ENCODE data around the gene GPR78. TPM values are rescaled to one million over a fixed set of nuclear protein-coding genes. Genes with fewer than 3 reads are reported as not detected.
"Not testable (repeated sequence)": the region's sequence is repeated elsewhere in the genome, so short reads cannot be mapped to it uniquely, and the experiment has no call there.

Gene GPR78
- total RNA-seq, 1 donor from 2014 or later = 0.54 TPM

DNA sequence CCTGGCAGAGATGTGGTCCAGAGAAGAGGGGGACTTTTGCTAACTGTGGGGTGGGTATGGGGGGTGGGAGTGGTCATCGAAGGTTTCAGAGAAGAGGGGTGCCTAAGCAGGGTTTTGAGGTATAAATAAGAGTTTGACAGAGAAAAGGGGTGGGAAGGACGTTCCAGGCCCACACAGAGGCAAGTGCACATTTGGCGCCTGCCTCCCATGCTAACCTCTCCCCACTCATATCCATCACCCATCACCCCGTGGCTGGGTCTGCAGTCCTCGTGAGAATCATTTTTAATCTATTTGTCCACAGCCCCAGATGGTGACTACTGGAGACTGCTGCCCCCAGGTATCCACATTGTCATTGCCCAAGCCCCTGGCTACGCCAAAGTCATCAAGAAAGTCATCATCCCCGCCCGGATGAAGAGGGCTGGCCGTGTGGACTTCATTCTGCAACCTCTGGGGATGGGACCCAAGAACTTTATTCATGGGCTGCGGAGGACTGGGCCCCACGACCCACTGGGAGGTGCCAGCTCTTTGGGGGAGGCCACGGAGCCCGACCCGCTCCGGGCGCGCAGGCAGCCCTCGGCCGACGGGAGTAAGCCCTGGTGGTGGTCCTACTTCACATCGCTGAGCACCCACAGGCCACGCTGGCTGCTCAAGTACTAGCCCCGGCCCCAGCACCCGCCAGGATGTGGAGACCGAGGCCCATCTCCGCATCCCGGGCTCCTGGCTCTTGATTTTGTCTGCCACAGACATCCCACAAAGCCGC lies 38.9 kb downstream of the GPR78 start:
- no peak for DNase-seq (ENCODE audit: extremely low spot score, unreplicated experiment)
- H3K4me1 Mint-ChIP-seq (ENCODE audit: unreplicated experiment) = no peaks in the 10 kb centered on the region
- TF ChIP-seq, protein P1, sequence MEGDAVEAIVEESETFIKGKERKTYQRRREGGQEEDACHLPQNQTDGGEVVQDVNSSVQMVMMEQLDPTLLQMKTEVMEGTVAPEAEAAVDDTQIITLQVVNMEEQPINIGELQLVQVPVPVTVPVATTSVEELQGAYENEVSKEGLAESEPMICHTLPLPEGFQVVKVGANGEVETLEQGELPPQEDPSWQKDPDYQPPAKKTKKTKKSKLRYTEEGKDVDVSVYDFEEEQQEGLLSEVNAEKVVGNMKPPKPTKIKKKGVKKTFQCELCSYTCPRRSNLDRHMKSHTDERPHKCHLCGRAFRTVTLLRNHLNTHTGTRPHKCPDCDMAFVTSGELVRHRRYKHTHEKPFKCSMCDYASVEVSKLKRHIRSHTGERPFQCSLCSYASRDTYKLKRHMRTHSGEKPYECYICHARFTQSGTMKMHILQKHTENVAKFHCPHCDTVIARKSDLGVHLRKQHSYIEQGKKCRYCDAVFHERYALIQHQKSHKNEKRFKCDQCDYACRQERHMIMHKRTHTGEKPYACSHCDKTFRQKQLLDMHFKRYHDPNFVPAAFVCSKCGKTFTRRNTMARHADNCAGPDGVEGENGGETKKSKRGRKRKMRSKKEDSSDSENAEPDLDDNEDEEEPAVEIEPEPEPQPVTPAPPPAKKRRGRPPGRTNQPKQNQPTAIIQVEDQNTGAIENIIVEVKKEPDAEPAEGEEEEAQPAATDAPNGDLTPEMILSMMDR (IDR thresholded peaks at IDR 0.05) = no peak
- no peaks in the 10 kb centered on the region for H3K36me3 Mint-ChIP-seq (ENCODE audit: unreplicated experiment)
- no peak overlapping the region for H3K4me3 Mint-ChIP-seq (ENCODE audit: unreplicated experiment)
- no peaks in the 10 kb centered on the region for H3K9me3 Mint-ChIP-seq (ENCODE audit: unreplicated experiment)
- no peak overlapping the region for H3K27ac Mint-ChIP-seq (ENCODE audit: unreplicated experiment)
- H3K27me3 Mint-ChIP-seq (ENCODE audit: unreplicated experiment) = no peaks in the 10 kb centered on the region

DNA sequence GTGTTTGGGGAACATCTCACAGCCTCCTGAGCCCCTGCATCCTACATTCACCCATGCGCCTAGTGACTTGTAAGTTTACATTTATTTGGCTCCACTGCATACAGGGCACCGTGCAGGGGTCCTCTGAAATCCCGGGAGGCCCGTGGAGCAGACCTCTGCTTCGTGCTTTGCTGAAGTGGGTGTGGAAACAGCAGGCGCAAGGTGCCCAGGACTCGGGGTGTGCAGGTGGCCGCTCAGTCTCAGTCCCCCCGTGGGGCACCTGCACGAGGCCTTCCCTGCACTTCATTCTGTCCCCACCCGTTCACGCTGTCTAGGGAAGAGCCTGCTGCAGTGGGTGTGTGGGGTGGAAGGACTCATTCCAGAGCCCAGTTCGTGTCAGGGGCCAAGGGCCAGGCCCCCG lies 40.9 kb downstream of the GPR78 start:
- not testable (repeated sequence) for H3K27me3 Mint-ChIP-seq (ENCODE audit: unreplicated experiment); H3K4me3 Mint-ChIP-seq (ENCODE audit: unreplicated experiment); H3K4me1 Mint-ChIP-seq (ENCODE audit: unreplicated experiment); H3K36me3 Mint-ChIP-seq (ENCODE audit: unreplicated experiment); H3K27ac Mint-ChIP-seq (ENCODE audit: unreplicated experiment); DNase-seq (ENCODE audit: extremely low spot score, unreplicated experiment); H3K9me3 Mint-ChIP-seq (ENCODE audit: unreplicated experiment)

DNA sequence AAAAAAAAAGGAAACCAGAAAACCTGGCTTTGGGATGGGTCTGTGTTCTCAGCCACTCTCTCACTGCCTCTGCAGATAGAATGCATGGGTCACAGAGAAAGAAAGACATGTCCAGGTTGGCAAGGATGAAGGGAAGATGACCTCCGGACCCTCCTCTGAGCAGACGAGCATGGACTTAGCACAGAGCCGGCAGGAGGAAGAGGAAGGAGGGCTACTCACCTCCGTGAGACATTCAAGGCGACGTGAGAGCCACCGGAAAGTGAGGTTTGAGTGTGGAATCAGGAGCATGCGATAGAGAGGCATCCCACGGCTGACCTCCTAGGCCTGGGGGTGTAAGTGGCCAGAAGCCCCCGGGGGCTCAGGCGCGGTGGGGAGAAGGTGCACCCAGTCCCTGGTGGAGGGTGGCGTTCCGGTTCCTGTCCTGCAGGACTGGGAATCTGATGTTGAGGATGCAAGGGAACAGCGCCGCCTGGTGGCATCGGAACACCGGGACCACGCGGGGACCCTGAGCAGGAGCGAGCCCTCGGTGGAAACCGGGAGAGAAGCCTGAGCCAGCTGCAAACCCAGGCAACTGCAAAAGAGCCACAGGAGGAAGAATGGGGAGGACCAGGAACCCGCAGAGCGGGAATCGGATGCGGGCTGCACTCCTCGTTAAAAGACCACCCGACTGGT lies 44.5 kb downstream of the GPR78 start:
- not testable (repeated sequence) for H3K27me3 Mint-ChIP-seq (ENCODE audit: unreplicated experiment); H3K9me3 Mint-ChIP-seq (ENCODE audit: unreplicated experiment); DNase-seq (ENCODE audit: extremely low spot score, unreplicated experiment); H3K36me3 Mint-ChIP-seq (ENCODE audit: unreplicated experiment); H3K4me1 Mint-ChIP-seq (ENCODE audit: unreplicated experiment); H3K4me3 Mint-ChIP-seq (ENCODE audit: unreplicated experiment); H3K27ac Mint-ChIP-seq (ENCODE audit: unreplicated experiment)

DNA sequence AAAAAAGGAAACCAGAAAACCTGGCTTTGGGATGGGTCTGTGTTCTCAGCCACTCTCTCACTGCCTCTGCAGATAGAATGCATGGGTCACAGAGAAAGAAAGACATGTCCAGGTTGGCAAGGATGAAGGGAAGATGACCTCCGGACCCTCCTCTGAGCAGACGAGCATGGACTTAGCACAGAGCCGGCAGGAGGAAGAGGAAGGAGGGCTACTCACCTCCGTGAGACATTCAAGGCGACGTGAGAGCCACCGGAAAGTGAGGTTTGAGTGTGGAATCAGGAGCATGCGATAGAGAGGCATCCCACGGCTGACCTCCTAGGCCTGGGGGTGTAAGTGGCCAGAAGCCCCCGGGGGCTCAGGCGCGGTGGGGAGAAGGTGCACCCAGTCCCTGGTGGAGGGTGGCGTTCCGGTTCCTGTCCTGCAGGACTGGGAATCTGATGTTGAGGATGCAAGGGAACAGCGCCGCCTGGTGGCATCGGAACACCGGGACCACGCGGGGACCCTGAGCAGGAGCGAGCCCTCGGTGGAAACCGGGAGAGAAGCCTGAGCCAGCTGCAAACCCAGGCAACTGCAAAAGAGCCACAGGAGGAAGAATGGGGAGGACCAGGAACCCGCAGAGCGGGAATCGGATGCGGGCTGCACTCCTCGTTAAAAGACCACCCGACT lies 50.2 kb downstream of the GPR78 start:
- H3K4me1 Mint-ChIP-seq (ENCODE audit: unreplicated experiment) = not testable (repeated sequence)

DNA sequence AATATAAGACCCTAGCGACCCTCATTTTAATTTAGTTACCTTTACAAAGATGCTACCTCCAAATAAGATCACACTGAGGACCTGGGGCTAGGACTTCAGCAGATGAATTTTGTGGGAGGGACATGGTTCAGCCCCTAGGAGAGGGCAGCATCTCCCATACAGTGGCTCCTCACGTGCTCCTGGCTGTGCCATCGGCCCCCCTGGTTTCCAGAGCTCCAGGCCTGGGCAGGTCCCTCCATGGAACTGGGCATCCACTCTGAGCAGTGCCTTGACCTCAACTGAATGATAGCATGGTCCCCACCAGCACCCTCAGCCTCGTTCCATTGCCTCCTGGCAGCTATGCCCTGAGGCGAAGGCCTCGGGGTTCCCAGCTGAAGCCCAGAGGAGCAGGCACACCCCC lies 51.7 kb downstream of the GPR78 start:
- H3K36me3 Mint-ChIP-seq (ENCODE audit: unreplicated experiment); DNase-seq (ENCODE audit: extremely low spot score, unreplicated experiment); H3K27me3 Mint-ChIP-seq (ENCODE audit: unreplicated experiment); H3K27ac Mint-ChIP-seq (ENCODE audit: unreplicated experiment); H3K4me1 Mint-ChIP-seq (ENCODE audit: unreplicated experiment); H3K4me3 Mint-ChIP-seq (ENCODE audit: unreplicated experiment); H3K9me3 Mint-ChIP-seq (ENCODE audit: unreplicated experiment): not testable (repeated sequence)

More for the DNA sequence above, 50.2 kb downstream of the GPR78 start:
- not testable (repeated sequence) for H3K36me3 Mint-ChIP-seq (ENCODE audit: unreplicated experiment); H3K27ac Mint-ChIP-seq (ENCODE audit: unreplicated experiment); DNase-seq (ENCODE audit: extremely low spot score, unreplicated experiment); H3K9me3 Mint-ChIP-seq (ENCODE audit: unreplicated experiment); H3K27me3 Mint-ChIP-seq (ENCODE audit: unreplicated experiment); H3K4me3 Mint-ChIP-seq (ENCODE audit: unreplicated experiment)

DNA sequence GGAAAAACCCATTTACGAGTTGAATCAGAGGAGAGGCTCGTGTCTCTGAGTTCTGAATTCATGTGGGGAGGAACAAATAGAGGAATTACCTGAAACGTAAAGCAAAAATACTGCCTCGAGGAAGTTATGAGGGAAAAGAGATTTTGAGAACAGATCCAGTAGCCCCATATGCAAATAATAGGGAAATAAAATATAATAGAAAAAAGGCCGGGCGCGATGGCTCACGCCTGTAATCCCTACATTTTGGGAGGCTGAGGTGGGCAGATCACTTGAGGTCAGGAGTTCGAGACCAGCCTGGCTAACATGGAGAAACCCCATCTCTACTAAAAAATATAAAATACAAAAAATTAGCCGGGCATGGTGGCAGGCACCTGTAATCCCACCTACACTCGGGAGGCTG lies 54.6 kb downstream of the GPR78 start:
- H3K36me3 Mint-ChIP-seq (ENCODE audit: unreplicated experiment); DNase-seq (ENCODE audit: extremely low spot score, unreplicated experiment); H3K9me3 Mint-ChIP-seq (ENCODE audit: unreplicated experiment); H3K4me3 Mint-ChIP-seq (ENCODE audit: unreplicated experiment); H3K27ac Mint-ChIP-seq (ENCODE audit: unreplicated experiment); H3K4me1 Mint-ChIP-seq (ENCODE audit: unreplicated experiment): not testable (repeated sequence)
- peaks cover 14% of the 10 kb centered on the region for H3K27me3 Mint-ChIP-seq (ENCODE audit: unreplicated experiment)

DNA sequence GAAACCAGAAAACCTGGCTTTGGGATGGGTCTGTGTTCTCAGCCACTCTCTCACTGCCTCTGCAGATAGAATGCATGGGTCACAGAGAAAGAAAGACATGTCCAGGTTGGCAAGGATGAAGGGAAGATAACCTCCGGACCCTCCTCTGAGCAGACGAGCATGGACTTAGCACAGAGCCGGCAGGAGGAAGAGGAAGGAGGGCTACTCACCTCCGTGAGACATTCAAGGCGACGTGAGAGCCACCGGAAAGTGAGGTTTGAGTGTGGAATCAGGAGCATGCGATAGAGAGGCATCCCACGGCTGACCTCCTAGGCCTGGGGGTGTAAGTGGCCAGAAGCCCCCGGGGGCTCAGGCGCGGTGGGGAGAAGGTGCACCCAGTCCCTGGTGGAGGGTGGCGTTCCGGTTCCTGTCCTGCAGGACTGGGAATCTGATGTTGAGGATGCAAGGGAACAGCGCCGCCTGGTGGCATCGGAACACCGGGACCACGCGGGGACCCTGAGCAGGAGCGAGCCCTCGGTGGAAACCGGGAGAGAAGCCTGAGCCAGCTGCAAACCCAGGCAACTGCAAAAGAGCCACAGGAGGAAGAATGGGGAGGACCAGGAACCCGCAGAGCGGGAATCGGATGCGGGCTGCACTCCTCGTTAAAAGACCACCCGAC lies 55.8 kb downstream of the GPR78 start:
- DNase-seq (ENCODE audit: extremely low spot score, unreplicated experiment); H3K36me3 Mint-ChIP-seq (ENCODE audit: unreplicated experiment); H3K4me3 Mint-ChIP-seq (ENCODE audit: unreplicated experiment); H3K9me3 Mint-ChIP-seq (ENCODE audit: unreplicated experiment); H3K4me1 Mint-ChIP-seq (ENCODE audit: unreplicated experiment); H3K27ac Mint-ChIP-seq (ENCODE audit: unreplicated experiment): not testable (repeated sequence)
- peaks cover 18% of the 10 kb centered on the region for H3K27me3 Mint-ChIP-seq (ENCODE audit: unreplicated experiment)

Other genes with a start within 250 kb of the GPR78 start
- gene ACOX3, start 139.7 kb upstream of the GPR78 start, total RNA-seq = 25.2 and 25.9 TPM in 2 replicates
- gene TRMT44, start 139.6 kb upstream of the GPR78 start, total RNA-seq = 20.4 and 24.5 TPM in 2 replicates
- 10.3 and 10.7 TPM in 2 replicates for gene CPZ, start 12.4 kb downstream of the GPR78 start, total RNA-seq

All from osteocyte (in vitro differentiated cells).